Measurements from ENCODE around the gene ATXN2. TPM values are rescaled to one million over a fixed set of nuclear protein-coding genes. Genes with fewer than 3 reads are reported as not detected.
"Not testable (repeated sequence)": the region's sequence is repeated elsewhere in the genome, so short reads cannot be mapped to it uniquely, and the experiment has no call there.

The ATXN2 gene
- total RNA-seq, 2 experiments from 2014 or later, result 21.9 to 23.7 TPM

- no peaks in the 10 kb centered on the region for H3K27me3 ChIP-seq (ENCODE audit: control insufficient read depth in 1 of 2, insufficient read depth in 2 of 2, low read length in 2 of 2)
- no peak overlapping the region for H3K27ac ChIP-seq (ENCODE audit: low read depth in 1 of 2, low read length in 2 of 2)
- Mint-ChIP-seq H3K4me1 (ENCODE audit: low read depth) (no peaks in the 10 kb centered on the region), H3K27ac (no peak overlapping the region), H3K27me3 (no peaks in the 10 kb centered on the region), H3K36me3 (ENCODE audit: low read depth) (no peaks in the 10 kb centered on the region), H3K9me3 (no peaks in the 10 kb centered on the region), H3K4me3 (no peak overlapping the region)
- H3K36me3 ChIP-seq (ENCODE audit: insufficient read depth, low read length), result no peaks in the 10 kb centered on the region
- intact Hi-C loops (cut with DNase I, micrococcal nuclease), result no loop called here
- ChIA-PET CTCF (no interaction called here), POLR2A (interaction anchor here (1.4 kb wide), 1 partner anchor 10 kb away, joined by 4 read pairs; no protein-coding TSS in a partner anchor)
- H3K4me3 ChIP-seq (ENCODE audit: low read length), result no peak overlapping the region
- no peaks in the 10 kb centered on the region for H3K9me3 ChIP-seq (ENCODE audit: control insufficient read depth in 1 of 2, insufficient read depth in 1 of 2, low read length in 2 of 2)
- ATAC-seq (ENCODE audit: poor library complexity), result no peak
- DNase-seq, result no peak
- TF ChIP-seq CTCF (IDR thresholded peaks at IDR 0.05), result no peak
- no peaks in the 10 kb centered on the region for H3K4me1 ChIP-seq (ENCODE audit: insufficient read depth, low read length)
These were observed 7.0 kb upstream of the ATXN2 start for GRCh38 chr12:111605911-111606766.

- H3K9me3 Mint-ChIP-seq; H3K36me3 Mint-ChIP-seq (ENCODE audit: low read depth); H3K4me3 Mint-ChIP-seq; CTCF ChIA-PET; H3K4me3 ChIP-seq (ENCODE audit: low read length); DNase-seq; ATAC-seq (ENCODE audit: poor library complexity); H3K27me3 Mint-ChIP-seq; H3K27ac Mint-ChIP-seq; H3K9me3 ChIP-seq (ENCODE audit: control insufficient read depth in 1 of 2, insufficient read depth in 1 of 2, low read length in 2 of 2); H3K36me3 ChIP-seq (ENCODE audit: insufficient read depth, low read length); H3K27me3 ChIP-seq (ENCODE audit: control insufficient read depth in 1 of 2, insufficient read depth in 2 of 2, low read length in 2 of 2); intact Hi-C loops (cut with DNase I, micrococcal nuclease); H3K27ac ChIP-seq (ENCODE audit: low read depth in 1 of 2, low read length in 2 of 2); H3K4me1 Mint-ChIP-seq (ENCODE audit: low read depth); POLR2A ChIA-PET; H3K4me1 ChIP-seq (ENCODE audit: insufficient read depth, low read length): not testable (repeated sequence)
These were observed 3.7 kb upstream of the ATXN2 start for GRCh38 chr12:111602857-111603256.

DNA sequence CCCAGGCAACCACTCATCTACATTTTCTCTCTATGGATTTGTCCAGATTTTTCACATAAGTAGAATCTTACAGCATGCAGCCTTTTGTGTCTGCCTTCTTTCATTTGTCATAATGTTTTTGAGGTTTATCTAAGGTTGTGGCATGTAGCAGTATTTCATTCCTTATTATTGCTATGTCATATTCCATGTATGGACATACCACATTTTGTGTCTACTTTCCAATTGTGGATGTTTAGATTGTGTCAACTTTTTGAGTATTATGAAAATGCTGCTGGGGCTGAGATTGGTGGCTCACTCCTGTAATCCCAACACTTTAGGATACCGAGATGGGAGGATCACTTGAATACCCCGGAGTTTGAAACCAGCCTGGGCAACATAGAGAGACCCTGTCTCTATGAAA lies 3.2 kb upstream of the ATXN2 start:
- Mint-ChIP-seq H3K9me3 (no peaks in the 10 kb centered on the region), H3K4me1 (ENCODE audit: low read depth) (peaks cover 10% of the 10 kb centered on the region), H3K36me3 (ENCODE audit: low read depth) (peaks cover 11% of the 10 kb centered on the region), H3K27me3 (no peaks in the 10 kb centered on the region), H3K27ac (no peak overlapping the region), H3K4me3 (peak overlapping the region; percentile 9)
- no peaks in the 10 kb centered on the region for H3K9me3 ChIP-seq (ENCODE audit: control insufficient read depth in 1 of 2, insufficient read depth in 1 of 2, low read length in 2 of 2)
- no peak overlapping the region for H3K27ac ChIP-seq (ENCODE audit: low read depth in 1 of 2, low read length in 2 of 2)
- POLR2A ChIA-PET, result no interaction called here
- TF ChIP-seq CTCF (IDR thresholded peaks at IDR 0.05), result no peak
- DNase-seq (no peak), ATAC-seq (ENCODE audit: poor library complexity) (no peak)
- intact Hi-C loops (cut with DNase I, micrococcal nuclease), result no loop called here
- CTCF ChIA-PET, result no interaction called here
- H3K36me3 ChIP-seq (ENCODE audit: insufficient read depth, low read length), result no peaks in the 10 kb centered on the region
- H3K4me1 ChIP-seq (ENCODE audit: insufficient read depth, low read length), result peaks cover 14% of the 10 kb centered on the region
- H3K4me3 ChIP-seq (ENCODE audit: low read length), result no peak overlapping the region
- no peaks in the 10 kb centered on the region for H3K27me3 ChIP-seq (ENCODE audit: control insufficient read depth in 1 of 2, insufficient read depth in 2 of 2, low read length in 2 of 2)

DNA sequence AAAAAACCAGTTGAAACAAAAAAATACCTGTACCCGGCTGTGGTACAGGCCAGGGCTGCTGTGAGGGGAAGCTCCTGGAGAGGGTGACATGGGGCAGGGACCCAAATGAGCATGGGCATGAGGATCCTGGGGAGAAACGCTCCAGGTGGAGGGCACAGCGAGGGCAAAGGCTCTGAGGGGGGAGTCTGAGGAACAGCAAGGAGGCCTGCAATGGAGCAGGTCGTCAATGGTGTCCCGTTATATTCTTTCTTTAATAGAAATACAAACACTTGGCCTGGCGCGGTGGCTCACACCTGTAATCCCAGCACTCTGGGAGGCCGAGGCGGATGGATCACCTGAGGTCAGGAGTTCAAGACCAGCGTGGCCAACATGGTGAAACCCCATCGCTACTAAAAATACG lies 1.9 kb upstream of the ATXN2 start:
- H3K9me3 Mint-ChIP-seq; H3K27me3 Mint-ChIP-seq; ATAC-seq (ENCODE audit: poor library complexity); H3K27ac Mint-ChIP-seq; H3K9me3 ChIP-seq (ENCODE audit: control insufficient read depth in 1 of 2, insufficient read depth in 1 of 2, low read length in 2 of 2); H3K27me3 ChIP-seq (ENCODE audit: control insufficient read depth in 1 of 2, insufficient read depth in 2 of 2, low read length in 2 of 2); H3K4me3 ChIP-seq (ENCODE audit: low read length); CTCF ChIA-PET; H3K36me3 ChIP-seq (ENCODE audit: insufficient read depth, low read length); H3K4me3 Mint-ChIP-seq; POLR2A ChIA-PET; DNase-seq; H3K27ac ChIP-seq (ENCODE audit: low read depth in 1 of 2, low read length in 2 of 2); intact Hi-C loops (cut with DNase I, micrococcal nuclease): not testable (repeated sequence)
- H3K4me1 ChIP-seq (ENCODE audit: insufficient read depth, low read length), result peaks cover 19% of the 10 kb centered on the region
- Mint-ChIP-seq H3K4me1 (ENCODE audit: low read depth) (peaks cover 24% of the 10 kb centered on the region), H3K36me3 (ENCODE audit: low read depth) (peaks cover 13% of the 10 kb centered on the region)

All from CD4-positive, alpha-beta T cell (primary cell).